Measurements from ENCODE around the gene PRDM5.

Gene PRDM5

DNA sequence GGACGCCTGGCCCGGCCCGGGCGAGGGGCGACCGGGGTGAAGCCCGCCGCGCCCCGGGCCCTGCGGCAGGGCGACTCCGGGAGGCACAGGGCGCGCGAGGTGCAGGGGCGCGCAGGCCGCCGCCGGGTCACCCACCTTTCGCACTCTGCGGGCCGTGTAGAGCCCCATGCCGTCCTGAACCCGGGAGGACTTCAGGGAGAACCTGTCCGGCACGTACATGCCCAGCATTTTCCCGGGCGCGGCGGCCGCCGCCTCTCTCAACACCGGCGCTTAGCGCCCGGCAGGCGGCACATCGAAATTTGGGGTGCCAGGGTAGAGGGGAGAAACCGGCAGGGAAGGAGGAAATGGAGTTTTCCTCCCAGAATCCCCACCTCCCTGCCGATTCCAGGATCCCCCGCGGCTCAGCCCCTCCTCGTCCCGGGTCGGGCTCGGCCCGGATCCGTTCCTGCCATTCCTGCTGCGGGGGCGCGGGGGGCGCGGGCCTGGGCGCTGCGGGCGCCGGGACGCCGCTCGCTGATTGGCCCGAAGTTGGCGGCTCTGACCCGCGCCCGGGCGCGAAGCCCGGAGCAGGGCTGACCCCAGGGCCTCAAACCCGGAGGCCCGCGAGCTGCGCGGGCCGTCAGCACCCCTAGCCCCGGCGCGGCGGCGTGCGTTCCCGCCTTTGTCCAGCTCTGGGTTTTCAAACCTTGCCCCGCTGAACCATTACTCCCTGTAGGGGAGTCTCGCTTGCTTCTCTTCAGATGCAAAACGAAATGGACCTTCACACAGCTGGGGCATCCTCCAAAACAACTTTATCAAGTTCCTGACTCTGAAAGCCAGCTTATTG, at the start of gene PRDM5:
Gene PRDM5 (minus strand): TSS at position 346 of the 826 bp plus-strand sequence. CDS start 118 bp downstream, at position 228.
- DNase-seq = peak in 1 of 2 experiments; percentile 2

- DNase-seq = no peak
Observed at GRCh38 chr4:120971884-120972283, 49.4 kb upstream of the PRDM5 start.

DNA sequence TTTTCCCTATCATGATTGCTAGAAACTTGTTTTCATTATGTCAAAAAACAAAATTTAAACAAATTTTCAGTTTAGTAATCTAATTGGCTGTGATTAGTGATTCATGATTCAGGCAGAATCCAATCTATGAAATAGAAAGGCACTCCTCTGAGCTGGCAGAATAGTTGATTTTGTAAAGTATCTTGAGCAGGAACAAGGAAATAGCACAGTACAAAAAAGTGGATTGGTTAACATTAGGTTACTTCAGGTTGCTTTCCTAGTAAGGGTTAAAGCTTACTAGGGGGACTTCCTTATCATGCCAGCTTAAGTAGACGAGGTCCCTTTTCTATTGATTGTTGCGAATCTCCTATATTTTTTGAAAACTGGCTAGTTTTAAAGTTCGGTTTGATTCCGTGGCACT, 43.4 kb upstream of the PRDM5 start:
- DNase-seq = no peak

GRCh38 chr4:120964596-120964995, 42.1 kb upstream of the PRDM5 start:
- DNase-seq = no peak

DNA sequence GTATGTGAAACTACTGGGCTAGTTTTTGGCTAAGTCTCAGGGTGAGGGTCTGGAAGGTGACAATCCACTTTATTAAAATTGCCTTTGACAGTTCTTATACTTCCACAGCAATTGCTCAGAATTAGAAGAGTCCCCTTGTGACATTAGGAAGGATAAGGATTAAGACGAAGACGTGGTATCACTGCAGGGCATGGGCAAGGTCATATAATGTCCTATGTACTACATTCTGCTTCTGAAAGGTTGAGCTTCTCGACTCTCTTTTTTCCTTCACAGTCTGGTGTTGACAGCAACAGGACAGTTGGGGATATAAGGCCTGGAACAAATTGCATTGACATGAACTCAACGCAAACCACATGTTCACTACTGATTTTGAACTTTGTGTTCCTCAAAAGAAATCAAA, 40.9 kb upstream of the PRDM5 start:
- no peak for DNase-seq

DNA sequence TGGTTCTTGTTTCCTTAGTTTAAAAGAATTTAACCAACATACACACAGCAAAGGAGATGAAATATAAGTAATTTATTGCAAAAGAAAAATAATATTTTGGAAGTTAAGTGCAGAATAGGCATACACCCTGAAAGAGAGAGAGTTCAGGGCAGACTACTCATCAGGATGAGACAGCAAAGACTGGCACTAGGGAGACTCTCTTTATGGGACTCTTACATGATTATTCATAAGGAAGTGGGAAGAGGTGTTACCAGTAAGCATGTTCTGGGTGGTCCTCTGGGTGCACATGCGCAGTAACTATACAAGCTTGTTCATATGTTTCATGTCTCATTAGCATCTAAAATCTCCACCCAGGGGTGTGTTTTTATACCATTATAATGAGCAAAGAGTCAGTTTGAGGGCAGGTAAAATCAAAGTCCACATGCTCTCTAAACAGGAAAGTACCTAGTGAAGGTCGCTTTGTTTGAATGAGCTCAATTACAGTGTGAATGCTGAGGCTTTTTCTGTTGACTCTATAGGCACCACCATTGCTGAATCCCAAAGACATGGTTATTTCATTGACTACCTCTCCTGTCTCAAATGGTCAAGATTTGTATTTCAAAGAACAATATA, 38.2 kb upstream of the PRDM5 start:
- no peak for DNase-seq

DNA sequence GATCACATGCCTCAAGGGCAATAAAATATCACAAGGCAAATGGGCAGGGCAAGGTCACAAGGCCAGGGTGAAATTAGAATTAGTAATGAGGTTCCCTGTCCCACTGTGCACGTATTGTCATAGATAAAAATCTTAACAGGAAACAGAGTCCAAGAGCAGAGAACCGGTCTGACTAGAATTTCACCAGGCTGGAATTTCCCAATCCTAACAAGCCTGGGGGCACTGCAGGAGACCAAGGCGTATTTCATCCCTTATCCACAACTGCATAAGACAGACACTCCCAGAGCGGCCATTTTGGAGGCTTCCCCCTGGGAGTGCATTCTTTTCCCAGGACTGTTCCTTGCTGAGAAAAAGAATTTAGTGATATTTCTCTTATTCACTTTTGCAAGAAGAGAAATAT, 25.9 kb upstream of the PRDM5 start:
- no peak for DNase-seq

GRCh38 chr4:120942776-120943175, 20.2 kb upstream of the PRDM5 start:
- DNase-seq = no peak

DNA sequence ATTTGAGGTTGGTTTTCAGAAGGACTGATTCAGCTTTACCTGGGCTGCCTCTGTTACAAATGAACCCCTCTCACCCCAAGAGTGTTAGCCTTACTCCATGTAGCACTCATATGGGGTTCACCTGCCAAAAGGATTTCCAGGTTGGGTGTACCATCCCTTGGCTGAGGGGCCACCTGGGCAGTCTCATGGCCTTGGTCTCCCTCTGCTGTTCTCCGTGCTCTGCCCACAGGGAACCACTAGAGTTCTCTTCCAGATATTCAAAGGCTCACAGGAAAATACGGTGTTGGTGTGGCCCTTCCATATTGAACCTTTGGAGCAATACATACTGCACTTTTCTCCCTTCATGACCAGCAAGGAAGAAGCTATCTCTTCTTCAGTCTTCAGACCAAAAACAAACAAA, 18.0 kb upstream of the PRDM5 start:
- DNase-seq = no peak

GRCh38 chr4:120939693-120940092, 17.2 kb upstream of the PRDM5 start:
- no peak for DNase-seq

- no peak for DNase-seq
Observed at GRCh38 chr4:120929847-120930246, 7.3 kb upstream of the PRDM5 start.

- DNase-seq = no peak
Observed at GRCh38 chr4:120927801-120928409, 5.4 kb upstream of the PRDM5 start.

GRCh38 chr4:120926358-120927025, 4.0 kb upstream of the PRDM5 start:
- DNase-seq = no peak

DNA sequence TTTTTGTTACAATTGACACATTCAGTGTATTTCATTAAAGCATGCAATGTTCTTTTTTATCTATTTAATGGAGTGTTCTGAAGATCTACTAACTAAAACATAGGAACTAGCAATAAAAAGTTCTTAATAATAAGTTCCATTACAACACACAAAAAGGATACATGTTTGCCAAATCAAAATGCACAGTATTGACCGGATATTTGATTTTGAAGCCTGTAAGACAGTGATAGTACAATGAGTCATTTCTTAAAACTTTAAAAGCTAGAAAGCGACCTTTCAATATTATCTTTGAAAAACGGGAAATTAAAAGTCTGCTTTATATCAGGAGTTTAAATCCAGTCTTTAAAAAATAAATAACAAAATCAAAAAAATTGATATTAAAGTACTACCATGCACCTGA, 2.4 kb upstream of the PRDM5 start:
- DNase-seq = no peak

GRCh38 chr4:120923207-120923522, 639 bp upstream of the PRDM5 start:
- peak in 1 of 2 experiments; percentile 0 for DNase-seq

DNA sequence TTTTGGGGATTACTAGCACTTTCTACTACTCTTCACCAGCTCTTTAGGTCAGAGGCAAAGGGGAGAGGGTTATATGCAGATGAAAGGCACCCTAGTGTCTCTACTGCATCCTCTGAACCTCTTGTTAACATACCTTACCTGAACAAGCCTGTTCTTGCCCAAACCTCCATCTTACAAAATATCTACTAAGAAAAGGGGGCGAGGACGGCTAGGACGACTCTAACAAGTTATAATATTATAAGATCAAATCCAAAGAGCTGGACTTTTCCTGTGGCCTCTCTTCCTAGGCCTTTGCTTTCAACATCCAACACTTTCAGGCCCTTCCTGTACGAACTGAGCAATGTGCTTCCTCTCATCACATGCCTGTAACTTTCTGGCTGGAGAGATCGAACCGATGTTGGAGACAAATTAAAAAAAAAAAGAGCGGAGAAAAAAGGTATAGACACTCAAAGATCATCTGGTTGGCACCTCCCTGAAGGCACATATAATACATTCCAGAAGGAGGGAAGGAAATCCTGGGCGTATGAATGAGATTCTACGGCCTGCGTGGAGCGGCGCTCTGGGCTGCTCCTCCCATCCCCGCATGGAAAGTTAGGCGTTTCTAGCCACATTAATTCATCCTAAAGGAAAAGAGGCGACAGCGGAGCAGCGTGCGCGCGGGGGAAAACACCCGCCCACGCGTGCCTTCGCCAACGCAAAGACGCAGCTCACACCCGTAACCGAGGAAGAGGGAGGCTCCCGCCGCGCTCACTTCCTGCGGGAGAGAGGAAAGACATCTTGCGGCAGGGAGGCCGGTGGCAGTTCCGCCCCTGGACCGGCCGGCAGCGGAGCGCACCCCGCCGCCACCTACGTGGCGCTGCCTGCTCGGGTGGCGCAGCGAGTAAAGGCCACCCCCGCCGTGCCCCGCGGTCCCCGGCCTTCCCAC, 808 bp downstream of the PRDM5 start:
- peak; percentile 24 to 32 for DNase-seq

- no peak for DNase-seq
Observed at GRCh38 chr4:120920666-120921065, 1.9 kb downstream of the PRDM5 start.

GRCh38 chr4:120919358-120919757, 3.2 kb downstream of the PRDM5 start:
- DNase-seq = no peak

GRCh38 chr4:120918788-120919187, 3.7 kb downstream of the PRDM5 start:
- no peak for DNase-seq

- no peak for DNase-seq
Observed at GRCh38 chr4:120918092-120918491, 4.4 kb downstream of the PRDM5 start.

DNA sequence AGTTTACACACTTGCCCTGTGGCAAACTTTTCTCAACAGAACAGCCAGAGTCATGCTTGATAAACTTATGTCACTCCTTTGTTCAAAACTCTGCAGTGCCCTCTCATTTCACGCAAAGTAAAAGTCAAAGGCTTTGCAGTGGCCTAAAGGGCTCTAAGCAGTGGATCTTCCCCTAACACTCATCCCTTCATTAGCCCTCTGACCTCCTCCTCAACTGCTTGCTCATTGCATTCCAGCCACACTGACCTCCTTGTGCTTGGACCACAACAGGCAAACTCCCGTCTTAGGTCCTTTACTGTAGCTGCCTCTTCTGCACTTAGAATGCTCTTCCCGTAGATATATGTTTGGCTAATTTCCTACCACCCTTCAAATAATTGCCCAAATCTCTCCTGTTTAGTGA, 5.6 kb downstream of the PRDM5 start:
- no peak for DNase-seq

DNA sequence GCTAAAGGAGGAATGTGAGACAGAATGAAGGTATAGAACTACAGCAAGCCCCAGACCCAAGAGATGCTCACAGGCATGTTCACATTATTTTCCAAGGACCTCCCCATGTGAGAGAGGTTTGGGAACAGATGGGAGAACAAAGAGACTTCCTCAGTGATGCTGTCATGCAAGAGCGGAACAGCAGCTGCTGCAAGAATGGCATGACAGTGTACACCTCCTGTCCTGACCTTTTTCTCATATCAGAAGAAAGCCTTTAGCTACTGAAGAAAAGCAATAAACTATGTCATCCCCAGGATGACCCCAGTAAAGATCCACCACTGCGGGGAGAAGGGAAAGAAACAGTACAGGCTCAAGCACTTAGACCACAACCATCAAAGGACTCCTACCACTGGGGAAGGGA, 7.2 kb downstream of the PRDM5 start:
- no peak for DNase-seq

DNA sequence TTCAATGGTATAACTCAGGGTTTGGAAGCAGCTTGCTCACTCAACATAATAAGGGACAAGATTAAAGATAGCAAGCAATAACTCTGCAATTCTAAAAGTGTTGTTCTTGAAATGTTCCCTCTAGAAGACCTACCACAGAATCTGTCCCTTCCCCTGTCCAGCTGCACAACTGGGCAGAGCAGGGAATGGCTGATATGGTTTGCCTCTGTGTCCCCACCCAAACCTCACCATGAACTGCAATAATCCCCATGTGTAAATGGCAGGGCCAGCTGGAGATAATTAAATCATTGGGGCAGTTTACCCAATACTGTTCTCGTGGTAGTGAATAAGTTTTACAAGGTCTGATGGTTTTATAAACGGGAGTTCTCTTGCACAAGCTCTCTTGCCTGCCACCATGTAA, 19.1 kb downstream of the PRDM5 start:
- no peak for DNase-seq
